Body of pancreas (tissue), 4 donors: ENCODE measurements around the gene LYSET. TPM values are rescaled to one million over a fixed set of nuclear protein-coding genes. Genes with fewer than 3 reads are reported as not detected.

ENCODE experiments used
- ATAC-seq: fragments of 150-250 bp; one replicate; pipeline ENCODE4 v1.9.1; 2016
- DNase-seq, 4 donors: peaks; one replicate each; pipeline ENCODE4 v3.0.0-alpha.2; 2019
- H3K27ac ChIP-seq, 4 donors: fragments of 200-600 bp; sonication (generic); 1 replicate in 3 of 4; 2 replicates in 1 of 4; pipeline versions ENCODE4 v1.5.1 to v1.6.1; 2016 to 2019; ENCODE audit warnings: mild to moderate bottlenecking in 1 of 4, mixed read lengths in 1 of 4, moderate library complexity in 1 of 4
- H3K27me3 ChIP-seq, 2 donors: fragments of 200-600 bp; sonication (generic); one replicate each; pipeline ENCODE4 v1.6.0; 2016; ENCODE audit warnings: mild to moderate bottlenecking in 1 of 2
- H3K36me3 ChIP-seq, 2 donors: fragments of 200-600 bp; sonication (generic); replicated peaks in 1 of 2; 2 replicates each; pipeline ENCODE4 v1.5.1; 2016; ENCODE audit warnings: low read depth in 2 of 2; ENCODE audit not compliant: insufficient read depth in 1 of 2
- H3K4me1 ChIP-seq: fragments of 200-600 bp; sonication (generic); one replicate; pipeline ENCODE4 v1.6.0; 2016
- H3K4me3 ChIP-seq, 2 donors: fragments of 200-600 bp; sonication (generic); 1 replicate in 1 of 2; 2 replicates in 1 of 2; pipeline ENCODE4 v1.5.1; 2016 to 2019
- H3K9me3 ChIP-seq, 3 donors: fragments of 200-600 bp; sonication (generic); 1 replicate in 2 of 3; 2 replicates in 1 of 3; pipeline ENCODE4 v1.5.1; 2016
- CTCF ChIP-seq, 7 experiments: fragments of 450-650 bp in 4 of 7; fragments of 200-600 bp in 3 of 7; sonication (generic) in 3 of 7; IDR thresholded peaks; one replicate each; pipeline ENCODE4 v1.5.1; 2016 to 2019; ENCODE audit warnings: antibody characterized with exemption in 7 of 7
- POLR2A ChIP-seq, 3 donors: fragments of 450-650 bp; IDR thresholded peaks; one replicate each; pipeline ENCODE4 v1.6.1; 2016; ENCODE audit warnings: antibody characterized with exemption in 3 of 3, mild to moderate bottlenecking in 2 of 3
- WGBS, 2 donors: methylation state at CpG; one replicate each; pipeline ENCODE4 v1.1.5; 2017; 5-methylcytosine and 5-hydroxymethylcytosine counted together
- intact Hi-C: fragments of 100-400 bp; cut with DNase I; formaldehyde crosslinking; loops from one replicate; pipeline ENCODE4 v1.15.1; 2023
- total RNA-seq, 2 donors: library from RNA; depleted of rRNA; stranded (reverse); fragments of >200 nt; gene quantifications; one replicate each; pipeline ENCODE4 v1.1.0, GENCODE V29; 2016

The LYSET gene
- total RNA-seq, 2 donors from 2014 or later: 0.66 to 5.4 TPM

- no peak overlapping the region for H3K27ac ChIP-seq
- H3K4me1 ChIP-seq: peaks cover 11% of the 10 kb centered on the region
- TF ChIP-seq CTCF (IDR thresholded peaks at IDR 0.05) (no peak), POLR2A (IDR thresholded peaks at IDR 0.05) (no peak)
- DNase-seq: no peak
- no peak for ATAC-seq
- H3K4me3 ChIP-seq: no peak overlapping the region
- intact Hi-C loops: loop anchor here (10.0 kb wide), 1 partner anchor 188 kb away; no protein-coding TSS in a partner anchor
- 59 to 67% methylated on average over 12 to 13 of the region's 13 CpGs for WGBS, 2 donors
- no peaks in the 10 kb centered on the region for H3K36me3 ChIP-seq
- no peaks in the 10 kb centered on the region for H3K9me3 ChIP-seq
- no peaks in the 10 kb centered on the region for H3K27me3 ChIP-seq
Observed at GRCh38 chr14:93142854-93143652, 42.1 kb upstream of the LYSET start.

DNA sequence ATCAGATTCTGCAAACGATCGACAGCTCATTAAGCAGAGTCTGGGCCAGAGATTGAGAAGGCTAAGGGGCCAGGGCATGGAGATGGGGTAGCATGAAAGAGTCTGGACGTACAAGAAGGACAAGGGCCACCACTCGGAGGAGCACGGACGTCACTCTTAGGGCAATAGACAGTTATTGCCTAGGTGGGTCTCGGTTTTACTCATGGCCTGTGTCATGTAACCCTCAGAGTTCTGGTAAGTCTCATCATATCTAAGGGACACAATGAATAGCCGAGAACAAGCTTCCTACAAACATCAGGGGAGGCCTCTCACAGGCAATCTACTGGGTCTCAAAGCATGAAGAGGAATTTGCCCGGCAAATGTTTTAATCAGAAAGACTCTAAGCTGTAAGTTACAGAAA, 39.0 kb upstream of the LYSET start:
- no peak for ATAC-seq
- no peaks in the 10 kb centered on the region for H3K9me3 ChIP-seq
- intact Hi-C loops: loop anchor here (10.0 kb wide), 1 partner anchor 191 kb away; no protein-coding TSS in a partner anchor
- H3K27ac ChIP-seq: no peak overlapping the region
- no peak for DNase-seq
- peaks cover 17% of the 10 kb centered on the region for H3K4me1 ChIP-seq
- H3K4me3 ChIP-seq: no peak overlapping the region
- no peaks in the 10 kb centered on the region for H3K27me3 ChIP-seq
- H3K36me3 ChIP-seq: no peaks in the 10 kb centered on the region
- TF ChIP-seq POLR2A (IDR thresholded peaks at IDR 0.05): no peak
- no peak for TF ChIP-seq CTCF (IDR thresholded peaks at IDR 0.05)
- WGBS, 2 donors: 80 to 82% methylated on average over 9 of the region's 9 CpGs

GRCh38 chr14:93148979-93149378, 36.1 kb upstream of the LYSET start:
- 83 to 87% methylated on average over 8 of the region's 8 CpGs for WGBS, 2 donors
- Histone ChIP-seq H3K9me3 (no peaks in the 10 kb centered on the region), H3K27ac (no peak overlapping the region), H3K4me1 (peaks cover 22% of the 10 kb centered on the region), H3K27me3 (no peaks in the 10 kb centered on the region), H3K4me3 (no peak overlapping the region), H3K36me3 (no peaks in the 10 kb centered on the region)
- no peak for TF ChIP-seq CTCF (IDR thresholded peaks at IDR 0.05)
- no peak for TF ChIP-seq POLR2A (IDR thresholded peaks at IDR 0.05)
- DNase-seq: no peak
- no peak for ATAC-seq
- intact Hi-C loops: loop anchor here (10.0 kb wide), 1 partner anchor 194 kb away; no protein-coding TSS in a partner anchor

GRCh38 chr14:93150227-93151208, 34.6 kb upstream of the LYSET start:
- 25 to 28% methylated on average over 16 of the region's 16 CpGs for WGBS, 2 donors
- Histone ChIP-seq H3K4me1 (peaks cover 22% of the 10 kb centered on the region), H3K4me3 (no peak overlapping the region), H3K27ac (peak overlapping the region; percentile 16 to 75 (median 66)), H3K27me3 (no peaks in the 10 kb centered on the region), H3K36me3 (no peaks in the 10 kb centered on the region), H3K9me3 (no peaks in the 10 kb centered on the region)
- no peak for TF ChIP-seq CTCF (IDR thresholded peaks at IDR 0.05)
- TF ChIP-seq POLR2A (IDR thresholded peaks at IDR 0.05): no peak
- ATAC-seq (peak; percentile 81), DNase-seq (peak; percentile 55 to 78 (median 70))
- intact Hi-C loops: no loop called here
